MCF 10A (cell line): ENCODE results near the gene GMDS. TPM values are rescaled to one million over a fixed set of nuclear protein-coding genes. Genes with fewer than 3 reads are reported as not detected.

Experiments
- BruUV-seq: library from RNA; stranded (reverse); fragments of 400-500 nt; replicated peaks from 2 replicates; lab custom pipeline; 2021; lab: Mats Ljungman, UMichigan
- CTCF ChIA-PET: fragments of 300-600 bp; sonication (Branson Sonifier 250); formaldehyde crosslinking; extraction: SDS; loops from one replicate; lab custom pipeline; 2021; ENCODE audit warnings: antibody characterized with exemption, inconsistent platforms; lab: Yijun Ruan, JAX
- POLR2A ChIA-PET: fragments of 300-600, 350-650 bp; sonication (Branson Sonifier 250); formaldehyde crosslinking; extraction: SDS; loops from one replicate; lab custom pipeline; 2020; ENCODE audit warnings: antibody characterized with exemption, inconsistent platforms; lab: Yijun Ruan, JAX
- DNase-seq: peaks from one replicate; pipeline ENCODE4 v3.0.0-alpha.2; 2018; ENCODE audit not compliant: unreplicated experiment
- H3K27ac Mint-ChIP-seq: one replicate; pipeline ENCODE4 v1.8.0; 2022; ENCODE audit warnings: mild to moderate bottlenecking, low read depth, mixed read lengths; ENCODE audit not compliant: unreplicated experiment
- H3K27me3 Mint-ChIP-seq: one replicate; pipeline ENCODE4 v1.8.0; 2022; ENCODE audit warnings: mixed read lengths; ENCODE audit not compliant: insufficient read depth, unreplicated experiment
- H3K36me3 Mint-ChIP-seq: one replicate; pipeline ENCODE4 v1.8.0; 2022; ENCODE audit warnings: mild to moderate bottlenecking, moderate library complexity, mixed read lengths; ENCODE audit not compliant: insufficient read depth, unreplicated experiment
- H3K4me1 Mint-ChIP-seq: one replicate; pipeline ENCODE4 v1.8.0; 2022; ENCODE audit warnings: mixed read lengths; ENCODE audit not compliant: insufficient read depth, unreplicated experiment
- H3K4me3 Mint-ChIP-seq: one replicate; pipeline ENCODE4 v1.8.0; 2022; ENCODE audit warnings: mild to moderate bottlenecking, moderate library complexity, mixed read lengths; ENCODE audit not compliant: unreplicated experiment
- H3K9me3 Mint-ChIP-seq: one replicate; pipeline ENCODE4 v1.8.0; 2022; ENCODE audit warnings: mixed read lengths; ENCODE audit not compliant: unreplicated experiment
- CTCF ChIP-seq: fragments of 200-600 bp; IDR thresholded peaks from one replicate; pipeline ENCODE4 v1.8.0; 2022; ENCODE audit warnings: antibody characterized with exemption, mild to moderate bottlenecking; ENCODE audit not compliant: unreplicated experiment
- intact Hi-C: fragments of 100-400 bp; cut with micrococcal nuclease; formaldehyde crosslinking; loops from 2 replicates; pipeline ENCODE4 v1.14.1; 2022
- total RNA-seq: library from RNA; stranded (reverse); gene quantifications from 2 replicates; pipeline ENCODE4 v1.2.3, GENCODE V29; 2022

The GMDS gene
- total RNA-seq, 1 experiment from 2014 or later = 24.9 TPM

- H3K27ac Mint-ChIP-seq = no peak overlapping the region
These were observed 447.0 kb downstream of the GMDS start for GRCh38 chr6:1798303-1798964.

GRCh38 chr6:1797801-1798200, 447.6 kb downstream of the GMDS start:
- POLR2A ChIA-PET = no interaction called here
- DNase-seq = no peak
- H3K27ac Mint-ChIP-seq = no peak overlapping the region
- H3K36me3 Mint-ChIP-seq = no peaks in the 10 kb centered on the region
- TF ChIP-seq CTCF = no peak
- H3K9me3 Mint-ChIP-seq = no peaks in the 10 kb centered on the region
- no peak overlapping the region for H3K4me3 Mint-ChIP-seq
- no peaks in the 10 kb centered on the region for H3K27me3 Mint-ChIP-seq
- intact Hi-C loops = no loop called here
- CTCF ChIA-PET = no interaction called here
- H3K4me1 Mint-ChIP-seq = no peaks in the 10 kb centered on the region
- no TSS peak for BruUV-seq

More at GRCh38 chr6:1798303-1798964, 447.0 kb downstream of the GMDS start:
- Mint-ChIP-seq H3K9me3 (no peaks in the 10 kb centered on the region), H3K36me3 (no peaks in the 10 kb centered on the region), H3K4me3 (no peak overlapping the region), H3K4me1 (no peaks in the 10 kb centered on the region), H3K27me3 (no peaks in the 10 kb centered on the region)
- intact Hi-C loops = no loop called here
- DNase-seq = no peak
- BruUV-seq = no TSS peak
- POLR2A ChIA-PET = no interaction called here
- TF ChIP-seq CTCF = no peak
- CTCF ChIA-PET = no interaction called here

GRCh38 chr6:1796706-1797529, 448.5 kb downstream of the GMDS start:
- CTCF ChIA-PET = interaction anchor here (0.6 kb wide), 2 partner anchors 307 to 552 kb away, joined by 3 read pairs; no protein-coding TSS in a partner anchor
- no TSS peak for BruUV-seq
- H3K9me3 Mint-ChIP-seq = no peaks in the 10 kb centered on the region
- no peak for TF ChIP-seq CTCF
- no peaks in the 10 kb centered on the region for H3K36me3 Mint-ChIP-seq
- no peak overlapping the region for H3K4me3 Mint-ChIP-seq
- no peaks in the 10 kb centered on the region for H3K27me3 Mint-ChIP-seq
- no peak for DNase-seq
- no peak overlapping the region for H3K27ac Mint-ChIP-seq
- POLR2A ChIA-PET = interaction anchor here (0.7 kb wide), 1 partner anchor 129 kb away, joined by 3 read pairs; no protein-coding TSS in a partner anchor
- intact Hi-C loops = no loop called here
- no peaks in the 10 kb centered on the region for H3K4me1 Mint-ChIP-seq

- no peak overlapping the region for H3K4me3 Mint-ChIP-seq
- intact Hi-C loops = no loop called here
- no peak overlapping the region for H3K27ac Mint-ChIP-seq
- no peaks in the 10 kb centered on the region for H3K4me1 Mint-ChIP-seq
- no peak for DNase-seq
- BruUV-seq = no TSS peak
- no peaks in the 10 kb centered on the region for H3K36me3 Mint-ChIP-seq
- ChIA-PET CTCF (interaction anchor here (0.8 kb wide), 1 partner anchor 61 kb away, joined by 3 read pairs; no protein-coding TSS in a partner anchor), POLR2A (interaction anchor here (0.7 kb wide), 1 partner anchor 130 kb away, joined by 3 read pairs; no protein-coding TSS in a partner anchor)
- no peaks in the 10 kb centered on the region for H3K27me3 Mint-ChIP-seq
- no peaks in the 10 kb centered on the region for H3K9me3 Mint-ChIP-seq
- TF ChIP-seq CTCF = no peak
These were observed 449.5 kb downstream of the GMDS start for GRCh38 chr6:1795910-1796309.
